Nucleus accumbens (tissue), 56 donors: ENCODE data around the gene CALCR.
"Not testable (repeated sequence)": the region's sequence is repeated elsewhere in the genome, so short reads cannot be mapped to it uniquely, and the experiment has no call there.

Source experiments
- DNase-seq, 56 donors: peaks; one replicate each; lab custom pipeline; 2025; lab: John Stamatoyannopoulos, UW

Gene CALCR

GRCh38 chr7:93562936-93563335 lies 11.6 kb downstream of the CALCR start:
- DNase-seq: no peak

- DNase-seq: no peak
These were observed 12.4 kb downstream of the CALCR start for GRCh38 chr7:93562106-93562505.

- DNase-seq: no peak
These were observed 14.7 kb downstream of the CALCR start for GRCh38 chr7:93559639-93560491.

DNA sequence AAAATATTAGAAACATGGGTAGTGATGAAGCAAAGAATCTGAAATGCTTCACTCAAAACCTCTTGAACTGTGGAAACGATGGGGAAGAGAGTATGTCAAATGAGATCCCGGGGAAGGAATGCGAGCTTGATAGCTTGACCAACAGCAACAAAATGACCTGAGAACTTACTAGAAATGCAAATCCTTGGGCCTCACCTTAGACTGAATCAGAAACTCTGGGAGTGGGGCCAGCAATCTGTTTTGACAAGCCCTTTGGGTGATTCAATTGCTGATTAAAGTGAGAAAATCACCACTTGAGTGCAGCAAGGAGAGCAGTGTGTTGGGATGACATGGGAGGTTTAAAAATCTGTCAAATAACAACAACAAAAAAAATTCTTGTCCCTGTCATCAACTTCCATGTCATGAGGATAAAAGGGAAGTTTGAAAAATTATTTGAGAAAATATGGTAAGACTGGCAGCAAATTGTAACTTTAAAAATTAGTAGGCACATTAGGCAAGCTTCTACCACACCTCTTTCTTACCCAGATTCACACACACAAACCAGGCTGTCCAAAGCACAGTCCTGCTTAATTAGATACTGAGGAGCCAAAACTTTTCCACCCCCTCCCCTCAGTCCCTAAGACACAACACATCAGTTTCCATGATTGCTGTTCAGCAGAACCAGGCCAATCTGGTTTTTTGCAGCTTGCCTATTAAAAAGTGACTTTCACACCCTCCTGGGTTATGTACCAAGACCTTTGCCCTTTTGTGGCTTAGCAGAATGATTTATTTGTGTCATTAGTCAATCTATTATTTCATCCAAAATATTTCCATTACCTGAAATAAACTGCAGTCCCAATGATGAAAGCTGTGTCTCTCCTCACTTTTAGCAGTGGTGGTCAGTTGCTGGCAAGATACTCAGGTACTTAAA lies 15.6 kb downstream of the CALCR start:
- no peak for DNase-seq

DNA sequence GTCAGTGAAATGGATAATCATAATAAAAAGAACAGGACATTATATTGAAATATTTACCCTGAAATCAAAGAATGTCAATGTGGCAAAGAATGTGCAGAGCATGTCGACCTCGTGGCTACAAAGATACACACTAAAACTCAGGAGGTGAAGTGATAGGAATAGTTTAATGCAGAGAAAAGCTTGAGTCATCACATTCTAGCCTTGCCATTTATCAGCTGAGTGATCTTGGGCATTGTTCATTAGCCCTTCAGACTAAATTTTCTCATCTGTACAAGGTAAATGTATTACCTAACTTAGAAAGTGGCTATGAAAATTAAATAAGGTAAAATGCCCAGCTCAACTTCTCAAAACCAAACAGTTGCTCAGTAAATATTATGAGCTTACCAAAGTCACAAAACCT lies 22.6 kb downstream of the CALCR start:
- no peak for DNase-seq

- no peak for DNase-seq
These were observed 23.2 kb downstream of the CALCR start for GRCh38 chr7:93551063-93551895.

GRCh38 chr7:93547716-93548115 lies 26.8 kb downstream of the CALCR start:
- no peak for DNase-seq

DNA sequence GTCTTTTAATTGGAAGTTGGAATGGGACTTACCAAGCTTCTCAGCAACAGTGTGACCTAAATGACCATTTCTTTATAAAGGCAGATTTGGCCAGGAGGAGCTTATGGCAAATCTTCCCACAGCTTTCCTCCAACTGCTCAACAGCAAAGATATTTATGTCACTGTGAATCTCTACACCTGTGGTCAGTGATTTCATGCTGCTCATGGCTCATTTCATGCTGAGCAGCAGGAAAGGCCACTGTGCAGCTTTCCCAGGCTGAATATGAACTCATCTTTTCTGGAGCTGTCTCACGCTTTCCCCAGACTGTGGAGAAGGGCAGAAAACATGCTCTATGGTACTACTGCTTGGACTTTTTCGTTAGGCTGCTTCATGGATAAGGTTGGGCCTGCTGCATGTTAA lies 29.8 kb downstream of the CALCR start:
- DNase-seq: no peak

- no peak for DNase-seq
These were observed 36.5 kb downstream of the CALCR start for GRCh38 chr7:93538061-93538460.

DNA sequence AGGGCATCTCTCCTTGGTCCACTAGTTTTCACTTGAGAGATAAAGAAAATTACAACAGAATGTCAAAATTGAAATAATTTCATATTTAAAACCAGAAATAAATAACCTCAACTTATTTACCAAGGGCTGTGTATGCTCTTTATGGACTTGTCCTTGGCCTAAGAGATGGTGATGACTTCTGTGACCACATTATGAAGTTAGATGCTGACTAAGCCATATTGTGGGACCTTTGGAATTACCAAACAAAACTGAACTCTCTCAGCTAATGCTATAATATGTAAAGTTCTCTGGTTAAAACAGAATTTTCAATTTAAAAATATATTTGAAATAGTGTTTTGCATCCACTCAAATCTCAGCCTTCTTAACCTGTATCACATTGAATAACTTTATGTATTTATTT lies 38.9 kb downstream of the CALCR start:
- DNase-seq: no peak

GRCh38 chr7:93530701-93531100 lies 43.8 kb downstream of the CALCR start:
- DNase-seq: no peak

DNA sequence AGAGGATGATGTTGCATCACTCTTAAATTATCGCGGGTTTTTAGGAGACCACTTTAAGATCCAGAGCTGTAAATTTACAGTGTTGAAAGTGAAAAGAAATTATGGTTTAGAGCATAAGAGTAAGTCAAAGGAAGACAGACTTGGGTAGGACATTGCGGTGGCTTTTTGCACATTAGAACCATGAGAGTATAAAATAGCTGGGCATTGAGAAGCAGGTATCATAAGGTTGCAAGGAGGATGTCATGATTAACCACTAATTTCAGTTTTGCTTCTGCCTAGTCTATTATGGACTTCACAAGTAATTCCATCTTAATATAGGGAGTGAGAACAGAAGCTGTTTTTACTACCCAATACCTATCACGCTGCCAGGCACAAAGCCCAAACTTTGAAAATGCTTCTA lies 57.7 kb downstream of the CALCR start:
- DNase-seq: no peak

DNA sequence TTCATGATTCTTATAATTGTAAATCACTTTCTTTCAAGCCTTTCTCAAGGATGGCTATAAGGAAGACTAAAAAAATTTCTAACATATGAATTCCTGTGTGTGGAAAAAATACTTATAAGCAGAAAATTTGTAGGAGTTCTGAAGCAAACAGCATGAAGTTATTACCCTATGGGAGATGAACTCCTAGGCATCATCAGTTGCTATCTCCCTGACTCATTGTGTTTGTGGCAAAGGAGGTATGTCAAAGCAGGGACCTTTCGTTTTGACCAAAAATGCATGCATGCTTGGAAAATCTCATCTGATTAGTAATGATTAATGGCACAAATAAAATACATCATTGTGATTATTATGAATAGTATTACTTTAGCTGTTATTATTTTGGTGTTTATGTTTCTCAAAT lies 59.4 kb downstream of the CALCR start:
- no peak for DNase-seq

DNA sequence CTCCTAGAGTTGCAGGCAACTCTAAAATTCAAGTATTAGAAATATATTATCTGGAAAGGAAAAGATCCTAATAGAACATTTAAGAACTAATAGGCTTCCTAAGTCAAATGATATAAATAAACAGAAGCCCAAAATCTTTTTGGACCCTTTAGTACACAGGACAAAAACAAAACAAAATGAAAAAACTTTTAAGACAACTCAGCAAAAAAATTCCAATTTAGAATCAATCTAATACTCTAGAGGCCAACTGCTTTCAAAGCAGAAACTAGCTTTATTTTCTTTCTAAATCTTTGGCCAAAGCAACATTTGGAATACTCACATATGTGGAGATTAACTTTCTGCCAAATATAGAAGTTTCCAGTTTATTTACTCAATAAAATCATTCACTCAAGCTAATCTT lies 65.2 kb downstream of the CALCR start:
- DNase-seq: no peak

GRCh38 chr7:93503088-93503487 lies 71.4 kb downstream of the CALCR start:
- no peak for DNase-seq

- DNase-seq: not testable (repeated sequence)
These were observed 82.7 kb downstream of the CALCR start for GRCh38 chr7:93491860-93492259.

GRCh38 chr7:93476491-93477344 lies 97.8 kb downstream of the CALCR start:
- no peak for DNase-seq

GRCh38 chr7:93475811-93476210 lies 98.7 kb downstream of the CALCR start:
- no peak for DNase-seq

DNA sequence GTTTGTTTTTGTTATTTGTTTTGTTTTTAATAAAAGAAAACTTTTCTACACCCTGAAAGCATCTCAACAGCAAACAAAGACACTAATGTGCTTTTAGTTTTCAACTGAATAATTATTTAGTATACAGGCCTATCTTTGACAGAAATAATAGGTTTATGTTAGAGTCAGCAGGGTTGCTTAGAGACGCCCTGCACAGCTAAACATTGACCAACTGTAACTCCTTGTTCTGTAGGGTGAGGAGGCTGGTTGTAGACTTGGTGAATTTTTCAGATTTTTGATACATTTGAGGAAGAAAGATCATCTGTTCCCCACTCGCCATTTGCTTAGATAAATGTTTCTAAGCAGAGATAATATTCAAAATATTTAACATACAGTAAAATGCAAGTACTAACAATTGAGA lies 103.1 kb downstream of the CALCR start:
- no peak for DNase-seq

- no peak for DNase-seq
These were observed 110.8 kb downstream of the CALCR start for GRCh38 chr7:93463764-93464163.
